DMS114 treated with DMSO at 0.1 percent for 48 hours (cell line): Measurements from ENCODE around the gene TLCD1.

Experiments used
- DNase-seq: peaks from one replicate; lab custom pipeline; 2025; ENCODE audit not compliant: unreplicated experiment; lab: John Stamatoyannopoulos, UW

The TLCD1 gene

GRCh38 chr17:28689011-28689410 lies 37.0 kb downstream of the TLCD1 start:
- no peak for DNase-seq

- no peak for DNase-seq
Observed at GRCh38 chr17:28688481-28688880, 37.6 kb downstream of the TLCD1 start.

GRCh38 chr17:28686296-28686695 lies 39.7 kb downstream of the TLCD1 start:
- DNase-seq = no peak

GRCh38 chr17:28685366-28685765 lies 40.7 kb downstream of the TLCD1 start:
- DNase-seq = no peak

GRCh38 chr17:28684963-28685362 lies 41.1 kb downstream of the TLCD1 start:
- peak; percentile 16 for DNase-seq

GRCh38 chr17:28682655-28683054 lies 43.4 kb downstream of the TLCD1 start:
- DNase-seq = no peak

GRCh38 chr17:28675980-28676379 lies 50.1 kb downstream of the TLCD1 start:
- no peak for DNase-seq

- no peak for DNase-seq
Observed at GRCh38 chr17:28675490-28675889, 50.5 kb downstream of the TLCD1 start.
